Astrocyte of the cerebellum (primary cell): Measurements from ENCODE around the gene ITPR3.

Experiments used
- DNase-seq: peaks from one replicate; pipeline ENCODE4 v3.0.0-alpha.2; 2011; ENCODE audit warnings: low read depth
- H3K4me3 ChIP-seq: 2 replicates; pipeline ENCODE4 v1.5.1; 2011; ENCODE audit warnings: mild to moderate bottlenecking, low read depth, low read length, moderate library complexity
- CTCF ChIP-seq: IDR thresholded peaks from 2 replicates; pipeline ENCODE4 v1.5.1; 2012; ENCODE audit warnings: low read length, low read depth, moderate library complexity, mild to moderate bottlenecking; ENCODE audit errors: missing control alignments
- in situ Hi-C: cut with HindIII; loops from 2 replicates; pipeline ENCODE4 v1.10.0; 2017; ENCODE audit warnings: low sequenced_read_pairs

ITPR3 gene

DNA sequence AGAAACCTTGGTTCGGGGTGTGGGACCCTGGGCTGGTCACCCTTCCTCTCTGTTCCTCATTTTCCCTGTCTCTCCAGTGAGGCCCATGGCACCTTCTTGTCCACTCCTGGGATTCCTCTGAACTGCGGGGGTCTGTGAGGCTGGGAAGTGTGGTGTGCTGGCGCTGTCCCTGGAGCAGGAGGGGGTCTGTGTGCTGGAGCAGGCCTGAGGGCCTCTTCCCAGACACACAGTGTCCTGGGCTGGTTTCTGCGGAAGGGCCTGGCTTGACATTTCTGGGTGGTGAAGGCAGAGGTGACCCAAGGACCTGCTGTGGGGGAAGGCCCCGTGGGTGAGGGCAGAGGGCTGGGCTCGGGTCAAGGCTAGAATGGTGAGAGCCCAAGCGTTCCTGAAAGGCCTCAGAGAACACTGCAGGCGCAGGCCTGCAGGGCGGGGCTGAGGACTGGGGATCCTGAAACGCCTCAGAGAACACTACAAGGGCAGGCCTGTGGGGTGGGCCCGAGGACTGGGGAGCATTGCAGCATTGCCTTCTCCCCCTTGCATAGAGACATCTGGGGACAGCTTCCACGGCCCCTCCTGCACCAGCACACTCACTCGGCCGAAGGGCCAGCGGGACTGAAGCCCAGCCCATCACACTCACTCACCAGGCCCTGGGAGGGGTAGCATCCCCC, 30.5 kb upstream of the ITPR3 start:
- H3K4me3 ChIP-seq, result no peak overlapping the region
- no peak for TF ChIP-seq CTCF
- DNase-seq, result no peak
- in situ Hi-C loops, result no loop called here

- in situ Hi-C loops, result no loop called here
- no peak for TF ChIP-seq CTCF
- H3K4me3 ChIP-seq, result no peak overlapping the region
- DNase-seq, result no peak
Measured at GRCh38 chr6:33591424-33592032, 29.6 kb upstream of the ITPR3 start.

GRCh38 chr6:33592280-33592594, 28.9 kb upstream of the ITPR3 start:
- TF ChIP-seq CTCF, result no peak
- H3K4me3 ChIP-seq, result no peak overlapping the region
- no peak for DNase-seq
- in situ Hi-C loops, result no loop called here

- TF ChIP-seq CTCF, result no peak
- no peak overlapping the region for H3K4me3 ChIP-seq
- no peak for DNase-seq
- in situ Hi-C loops, result no loop called here
Measured at GRCh38 chr6:33592595-33593413, 28.3 kb upstream of the ITPR3 start.

GRCh38 chr6:33593414-33593727, 27.8 kb upstream of the ITPR3 start:
- no peak for DNase-seq
- H3K4me3 ChIP-seq, result no peak overlapping the region
- in situ Hi-C loops, result no loop called here

More at GRCh38 chr6:33593414-33593727, 27.8 kb upstream of the ITPR3 start:
- no peak for TF ChIP-seq CTCF
